Activated gamma-delta T cell treated with anti-CD3 and anti-CD28 coated beads, Interleukin-2, amount 50 U/mL, for 16 hours (primary cell): ENCODE data around the gene ZNF385B.

Experiments used
- DNase-seq: peaks from one replicate; pipeline ENCODE4 v3.0.0-alpha.2; 2020; ENCODE audit warnings: low read depth

ZNF385B gene

GRCh38 chr2:179440642-179441251, 420.7 kb downstream of the ZNF385B start:
- no peak for DNase-seq

GRCh38 chr2:179438654-179439053, 422.8 kb downstream of the ZNF385B start:
- no peak for DNase-seq

DNA sequence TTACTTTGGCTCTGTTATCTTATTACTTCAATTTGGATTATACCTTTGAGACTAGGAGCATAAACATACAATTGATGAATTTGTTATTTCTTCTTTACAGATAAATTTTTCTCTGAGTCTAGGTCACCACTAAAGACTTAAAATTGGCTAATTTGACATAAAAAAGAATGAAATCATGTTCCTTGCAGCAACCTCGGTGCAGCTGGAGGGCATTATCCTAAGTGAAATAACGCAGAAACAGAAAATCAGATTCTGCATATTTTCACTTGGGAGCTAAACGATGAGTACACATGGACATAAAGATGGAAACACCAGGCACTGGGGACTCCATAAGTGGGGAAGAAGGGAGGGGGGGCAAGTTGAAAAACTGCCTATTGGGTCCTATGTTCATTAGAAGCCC, 424.0 kb downstream of the ZNF385B start:
- no peak for DNase-seq

DNA sequence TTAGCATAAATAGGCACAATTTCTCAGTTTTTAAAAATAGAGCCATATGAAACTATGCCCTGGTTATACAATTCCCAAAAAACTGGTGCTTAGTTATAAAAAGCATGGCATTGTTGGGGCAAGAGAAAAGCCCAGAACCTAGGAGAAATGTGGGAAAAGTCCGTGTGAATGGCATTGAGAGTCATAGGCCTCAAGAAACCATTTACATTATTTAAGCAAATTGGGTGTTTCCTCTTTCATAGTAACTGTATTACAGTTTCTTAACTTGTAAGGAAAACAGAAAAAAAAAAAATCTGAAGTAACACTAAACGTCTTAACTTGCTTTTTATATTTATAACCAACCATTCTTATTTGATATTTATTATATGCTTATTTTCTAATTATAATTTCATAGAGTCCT, 425.8 kb downstream of the ZNF385B start:
- no peak for DNase-seq

DNA sequence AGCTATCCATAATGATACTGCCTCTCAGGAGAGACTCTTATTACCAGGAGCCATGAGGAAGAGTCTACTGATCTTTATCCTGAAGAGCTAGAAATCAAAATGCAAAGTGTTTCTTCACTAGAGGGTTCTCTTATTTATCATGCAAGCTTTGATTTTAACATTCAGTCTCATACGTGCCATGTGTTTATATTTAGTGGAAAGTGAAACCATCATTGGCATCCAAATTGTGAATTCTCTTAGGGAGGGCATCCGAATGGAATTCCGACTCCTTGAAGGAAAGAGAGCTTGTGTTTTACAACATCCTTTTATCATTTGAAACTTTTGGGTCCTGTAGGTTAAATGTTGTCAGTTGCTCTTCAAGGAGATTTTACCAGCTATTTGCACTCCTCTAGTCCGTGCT, 426.4 kb downstream of the ZNF385B start:
- DNase-seq = no peak

- DNase-seq = no peak
These were observed 427.1 kb downstream of the ZNF385B start for GRCh38 chr2:179434357-179434756.

- DNase-seq = no peak
These were observed 428.7 kb downstream of the ZNF385B start for GRCh38 chr2:179432751-179433150.

GRCh38 chr2:179429597-179429996, 431.8 kb downstream of the ZNF385B start:
- DNase-seq = no peak

- no peak for DNase-seq
These were observed 432.3 kb downstream of the ZNF385B start for GRCh38 chr2:179429060-179429471.

- DNase-seq = no peak
These were observed 432.8 kb downstream of the ZNF385B start for GRCh38 chr2:179428649-179429048.

DNA sequence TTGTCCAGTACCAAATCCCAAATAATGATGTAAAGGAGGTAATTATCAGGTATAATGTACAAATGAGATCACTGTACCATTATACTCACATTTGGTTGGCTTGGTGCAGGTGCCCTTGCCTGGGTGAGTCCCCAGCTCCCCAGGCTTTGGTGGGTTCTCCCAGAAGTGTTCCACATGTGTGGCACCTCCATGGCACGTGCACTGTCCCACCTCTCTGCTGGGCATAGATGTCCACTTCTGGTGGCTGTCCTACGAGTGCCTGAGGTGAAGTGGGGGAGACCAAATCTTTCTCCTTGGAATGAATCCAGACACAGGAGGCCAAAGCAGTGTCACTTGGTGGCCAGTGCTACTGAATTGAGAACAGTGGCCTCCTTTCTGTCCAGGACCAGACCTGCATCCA, 434.3 kb downstream of the ZNF385B start:
- DNase-seq = no peak

- DNase-seq = no peak
These were observed 436.8 kb downstream of the ZNF385B start for GRCh38 chr2:179424571-179424970.

DNA sequence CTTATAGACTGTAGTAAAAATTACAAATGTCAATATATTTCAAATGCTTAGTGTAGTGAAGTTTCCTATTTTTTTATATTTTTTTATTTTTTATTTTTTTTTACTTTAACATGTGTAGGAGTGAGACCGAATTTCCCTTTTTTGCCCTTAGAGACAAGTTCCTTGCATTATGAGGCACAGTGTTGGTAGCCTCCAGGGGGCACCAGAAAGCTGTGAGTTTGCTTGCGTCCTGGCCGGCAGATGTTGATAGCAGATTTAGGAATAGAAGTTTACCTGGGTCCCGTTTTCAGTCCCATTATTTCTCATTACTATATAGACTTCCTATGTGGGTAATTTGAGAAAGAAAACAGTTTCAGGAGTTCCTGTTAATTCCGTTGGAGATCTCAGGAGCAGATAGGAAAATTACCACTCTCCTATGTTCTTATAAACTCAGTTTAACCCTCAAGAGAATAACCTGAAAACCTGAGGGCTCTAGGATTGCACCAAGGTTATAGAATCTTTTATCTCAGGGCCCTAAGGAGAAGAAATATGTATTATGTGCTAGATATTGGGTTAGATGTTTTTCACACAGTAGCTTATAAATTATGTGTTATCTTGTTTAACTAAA, 439.3 kb downstream of the ZNF385B start:
- DNase-seq = peak; percentile 1

DNA sequence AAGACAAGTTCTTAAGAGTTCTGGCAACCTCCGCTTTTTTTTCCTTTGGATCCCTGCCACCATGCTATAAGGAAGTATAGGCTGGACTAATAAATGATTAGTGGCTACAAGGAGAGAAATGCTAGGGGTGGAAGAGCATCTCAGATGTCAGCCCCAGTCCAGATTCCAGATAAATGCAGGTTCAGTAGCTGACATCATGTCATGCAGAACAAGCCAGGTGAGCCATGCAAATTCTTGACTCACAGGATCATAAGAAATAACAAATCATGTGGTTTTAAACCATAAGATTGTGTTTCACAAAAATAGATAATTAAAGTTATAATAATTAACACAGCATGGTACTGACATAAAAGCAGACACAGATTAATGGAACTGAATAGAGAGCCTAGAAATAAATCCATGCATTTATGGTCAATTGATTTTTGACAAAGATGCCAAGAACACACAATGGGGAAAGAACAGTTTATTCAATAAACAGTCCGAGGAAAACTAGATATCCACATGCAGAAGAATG, 443.9 kb downstream of the ZNF385B start:
- no peak for DNase-seq

GRCh38 chr2:179412112-179412511, 449.3 kb downstream of the ZNF385B start:
- no peak for DNase-seq

DNA sequence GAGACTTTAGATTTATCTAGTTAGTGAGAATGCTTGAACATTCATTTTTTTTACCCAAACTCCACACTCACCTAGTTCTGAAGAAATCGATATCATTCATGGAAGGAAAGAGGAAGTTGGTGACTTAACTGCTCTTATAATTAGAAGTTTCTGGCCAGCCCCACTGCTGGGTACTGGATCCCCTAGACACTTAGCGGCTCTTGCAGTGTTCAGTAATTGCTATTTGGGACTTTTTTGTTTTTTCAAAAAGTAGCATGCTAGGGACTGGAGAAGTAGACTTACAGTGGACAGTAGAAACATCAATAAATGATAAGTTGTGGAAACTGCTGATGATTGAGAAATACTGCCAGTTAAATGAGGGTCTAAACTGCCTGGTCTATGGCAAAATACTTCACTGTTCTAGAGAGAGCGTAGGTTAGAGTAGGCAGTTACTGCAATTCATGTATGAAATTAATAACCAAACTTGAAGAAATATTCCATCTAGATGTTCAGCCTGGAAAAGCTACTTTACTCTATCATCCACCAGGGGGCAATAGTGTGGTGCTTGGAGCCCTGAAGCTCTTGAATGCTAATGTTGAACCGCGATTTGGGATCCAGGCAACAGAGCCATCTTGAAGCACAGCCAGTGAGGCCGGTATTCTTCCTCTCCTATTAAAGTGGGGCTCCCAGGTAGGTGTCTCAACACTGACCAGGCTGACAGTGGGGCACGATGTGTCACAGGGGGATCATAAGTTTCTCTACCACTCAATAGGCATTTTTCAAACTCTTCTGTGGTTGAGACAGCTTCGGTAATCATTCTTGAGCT, 450.7 kb downstream of the ZNF385B start:
- DNase-seq = no peak

GRCh38 chr2:179403624-179404023, 457.8 kb downstream of the ZNF385B start:
- DNase-seq = no peak

DNA sequence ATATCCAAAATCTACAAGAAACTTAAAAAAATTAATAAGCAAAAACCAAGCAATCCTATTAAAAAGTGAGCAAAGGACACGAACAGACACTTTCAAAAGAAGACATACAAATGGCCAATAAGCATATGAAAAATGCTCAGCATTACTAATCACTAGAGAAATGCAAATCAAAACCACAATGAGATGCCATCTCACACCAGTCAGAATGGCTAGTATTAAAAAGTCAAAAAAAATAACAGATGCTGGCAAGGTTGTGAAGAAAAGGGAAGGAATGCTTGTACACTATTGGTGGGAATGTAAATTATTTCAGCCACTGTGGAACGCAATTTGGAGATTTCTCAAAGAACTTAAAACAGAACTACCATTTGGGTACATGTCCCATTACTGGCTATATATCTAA, 467.9 kb downstream of the ZNF385B start:
- no peak for DNase-seq
